Suprapubic skin (tissue), 4 donors: Measurements from ENCODE around the gene LGALS1.

Experiments
- CTCF ChIP-seq, 2 donors: fragments of 200-600 bp in 1 of 2; fragments of 450-650 bp in 1 of 2; sonication (generic) in 1 of 2; IDR thresholded peaks; one replicate each; pipeline ENCODE4 v1.5.1; 2016 to 2019; ENCODE audit warnings: antibody characterized with exemption in 2 of 2, mild to moderate bottlenecking in 1 of 2, moderate library complexity in 1 of 2
- POLR2A ChIP-seq, 2 donors: fragments of 450-650 bp; IDR thresholded peaks; one replicate each; pipeline ENCODE4 v1.6.1; 2017; ENCODE audit warnings: antibody characterized with exemption in 2 of 2, mild to moderate bottlenecking in 2 of 2, moderate library complexity in 2 of 2
- POLR2AphosphoS5 ChIP-seq, 3 donors: sonication (generic); formaldehyde crosslinking; IDR thresholded peaks; one replicate each; pipeline ENCODE4 v1.6.1; 2017; ENCODE audit warnings: antibody characterized with exemption in 3 of 3

- no peak for TF ChIP-seq CTCF (IDR thresholded peaks at IDR 0.05)
- TF ChIP-seq POLR2A (IDR thresholded peaks at IDR 0.05) = no peak
- no peak for TF ChIP-seq POLR2AphosphoS5 (IDR thresholded peaks at IDR 0.05)
Measured at GRCh38 chr22:37636949-37637273, 38.5 kb upstream of the LGALS1 start.
